ENCODE data around the gene GALC.

DNA sequence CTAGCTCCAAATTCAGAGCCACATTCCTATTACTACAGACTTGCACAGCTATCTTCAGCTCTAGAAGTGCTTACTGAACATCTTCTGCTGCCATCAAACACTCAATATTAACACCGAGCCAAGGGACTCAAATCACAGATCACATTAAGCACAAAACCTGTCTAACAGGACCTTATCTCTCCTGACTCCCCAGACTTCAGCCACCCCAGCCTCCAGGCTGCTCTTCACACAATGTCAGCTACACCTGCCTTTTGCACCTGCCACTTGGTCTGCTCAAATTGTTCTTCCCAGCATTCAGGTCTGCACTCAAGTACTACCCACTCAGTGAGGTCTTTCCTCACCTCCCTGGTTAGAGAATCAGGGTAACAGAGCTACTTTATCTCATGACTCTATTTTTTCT is 57.1 kb downstream of the GALC start:
- TF ChIP-seq SMC3 (conservative IDR thresholded peaks at IDR 0.05; ENCODE audit: poor library complexity) (no peak), EP300 (conservative IDR thresholded peaks at IDR 0.05; ENCODE audit: poor library complexity, severe bottlenecking) (no peak), POLR2AphosphoS5 (IDR thresholded peaks at IDR 0.05) (no peak)
- TF ChIP-seq, protein P1, sequence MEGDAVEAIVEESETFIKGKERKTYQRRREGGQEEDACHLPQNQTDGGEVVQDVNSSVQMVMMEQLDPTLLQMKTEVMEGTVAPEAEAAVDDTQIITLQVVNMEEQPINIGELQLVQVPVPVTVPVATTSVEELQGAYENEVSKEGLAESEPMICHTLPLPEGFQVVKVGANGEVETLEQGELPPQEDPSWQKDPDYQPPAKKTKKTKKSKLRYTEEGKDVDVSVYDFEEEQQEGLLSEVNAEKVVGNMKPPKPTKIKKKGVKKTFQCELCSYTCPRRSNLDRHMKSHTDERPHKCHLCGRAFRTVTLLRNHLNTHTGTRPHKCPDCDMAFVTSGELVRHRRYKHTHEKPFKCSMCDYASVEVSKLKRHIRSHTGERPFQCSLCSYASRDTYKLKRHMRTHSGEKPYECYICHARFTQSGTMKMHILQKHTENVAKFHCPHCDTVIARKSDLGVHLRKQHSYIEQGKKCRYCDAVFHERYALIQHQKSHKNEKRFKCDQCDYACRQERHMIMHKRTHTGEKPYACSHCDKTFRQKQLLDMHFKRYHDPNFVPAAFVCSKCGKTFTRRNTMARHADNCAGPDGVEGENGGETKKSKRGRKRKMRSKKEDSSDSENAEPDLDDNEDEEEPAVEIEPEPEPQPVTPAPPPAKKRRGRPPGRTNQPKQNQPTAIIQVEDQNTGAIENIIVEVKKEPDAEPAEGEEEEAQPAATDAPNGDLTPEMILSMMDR (IDR thresholded peaks at IDR 0.05; ENCODE audit: poor library complexity, severe bottlenecking), result no peak
